VCaP (cell line): ENCODE data around the gene SGO1.
"Not testable (repeated sequence)": the region's sequence is repeated elsewhere in the genome, so short reads cannot be mapped to it uniquely, and the experiment has no call there.

Experiments used
- H3K27ac ChIP-seq: fragments of 450-650 bp; 2 replicates; pipeline ENCODE4 v1.5.1; 2017
- CTCF ChIP-seq: fragments of 450-650 bp; conservative IDR thresholded peaks from 2 replicates; pipeline ENCODE4 v1.5.1; 2017; ENCODE audit warnings: mild to moderate bottlenecking, moderate library complexity

The SGO1 gene

GRCh38 chr3:20215636-20216035, 29.6 kb upstream of the SGO1 start:
- no peak for TF ChIP-seq CTCF
- H3K27ac ChIP-seq, result no peak overlapping the region

- not testable (repeated sequence) for H3K27ac ChIP-seq
Observed at GRCh38 chr3:20213491-20213890, 27.5 kb upstream of the SGO1 start.

- not testable (repeated sequence) for H3K27ac ChIP-seq
Observed at GRCh38 chr3:20207945-20208344, 21.9 kb upstream of the SGO1 start.

- not testable (repeated sequence) for H3K27ac ChIP-seq
Observed at GRCh38 chr3:20205898-20206297, 19.9 kb upstream of the SGO1 start.

GRCh38 chr3:20201143-20201542, 15.1 kb upstream of the SGO1 start:
- no peak overlapping the region for H3K27ac ChIP-seq
- TF ChIP-seq CTCF, result no peak

GRCh38 chr3:20197775-20198174, 11.8 kb upstream of the SGO1 start:
- H3K27ac ChIP-seq, result no peak overlapping the region
- TF ChIP-seq CTCF, result no peak

- TF ChIP-seq CTCF, result no peak
- no peak overlapping the region for H3K27ac ChIP-seq
Observed at GRCh38 chr3:20194793-20195460, 8.9 kb upstream of the SGO1 start.

GRCh38 chr3:20190991-20191390, 5.0 kb upstream of the SGO1 start:
- H3K27ac ChIP-seq, result no peak overlapping the region
- peak; percentile 40; the same call in 1 of the 2 replicates for TF ChIP-seq CTCF

- no peak for TF ChIP-seq CTCF
- H3K27ac ChIP-seq, result peak overlapping the region; percentile 86
Observed at GRCh38 chr3:20186600-20187004, 596 bp upstream of the SGO1 start.
